ENCODE measurements around the gene LPO. TPM values are rescaled to one million over a fixed set of nuclear protein-coding genes. Genes with fewer than 3 reads are reported as not detected.

Gene LPO
- total RNA-seq, result not detected in 2 replicates

GRCh38 chr17:58238147-58238634 lies at the start of gene LPO:
Gene LPO (plus strand): TSS chr17:58238584. CDS start chr17:58242980, 4,396 bp downstream.

GRCh38 chr17:58192612-58193011 lies 45.8 kb upstream of the LPO start, which contains the start of gene EPX:
Gene EPX (plus strand): TSS chr17:58192726. CDS start chr17:58192847, 121 bp downstream.

DNA sequence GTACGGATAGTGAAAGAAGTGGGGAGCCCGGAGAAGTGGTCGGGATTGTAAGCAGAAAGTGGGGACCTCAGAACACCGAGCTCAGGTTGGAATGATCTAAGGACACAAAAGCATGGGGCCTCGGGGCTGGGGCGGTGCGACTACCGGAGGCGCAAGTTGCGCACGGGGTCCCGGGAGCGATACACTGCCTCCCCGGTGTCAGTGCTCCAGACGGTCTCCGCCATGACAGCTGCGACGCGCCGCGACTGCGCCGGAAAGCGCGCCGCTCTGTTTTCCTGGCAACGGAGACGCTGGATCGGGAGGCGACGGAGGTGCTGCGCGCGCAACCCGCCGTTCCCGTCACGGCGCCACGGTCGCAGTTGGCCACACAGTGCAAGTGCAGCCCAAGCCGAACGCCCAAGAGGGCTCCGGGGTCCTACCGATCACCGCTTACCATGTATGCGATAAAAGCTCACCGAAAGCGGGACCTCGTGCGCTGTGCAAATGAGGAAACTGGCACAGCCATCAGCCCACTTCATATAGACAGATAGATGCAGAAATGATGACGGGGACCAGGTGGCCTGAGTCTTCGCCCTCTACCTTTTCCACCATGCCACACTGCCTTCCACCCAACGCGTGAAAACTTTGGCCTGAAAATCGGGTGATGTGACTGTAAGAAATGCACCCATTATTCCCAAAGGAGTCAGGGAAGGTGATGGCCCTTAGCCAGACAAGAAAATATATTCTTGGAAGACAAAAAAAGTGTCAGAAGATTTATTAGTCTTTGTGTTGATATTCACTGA lies 19.2 kb upstream of the LPO start, which contains the start of gene MKS1:
TSS of gene MKS1 (minus strand) at position 249 of the 782 bp plus-strand sequence. CDS start at position 224, 25 bp downstream.

GRCh38 chr17:58280480-58281217 lies 42.3 kb downstream of the LPO start, which contains the start of gene MPO:
Gene MPO (minus strand): TSS chr17:58280935. CDS start chr17:58280758, 177 bp downstream.

Other genes starting within 250 kb of the LPO start
- gene SRSF1, start 231.3 kb upstream of the LPO start, total RNA-seq, result 98.4 and 117 TPM in 2 replicates
- 9.4 and 13.1 TPM in 2 replicates for gene DYNLL2, start 155.2 kb upstream of the LPO start, total RNA-seq
- not detected in 2 replicates for gene OR4D1, start 90.2 kb upstream of the LPO start, total RNA-seq
- gene OR4D2, start 71.6 kb upstream of the LPO start, total RNA-seq, result not detected in 2 replicates
- not detected in 2 replicates for gene EPX, start 45.9 kb upstream of the LPO start, total RNA-seq
- 7.9 and 8.3 TPM in 2 replicates for gene MKS1, start 19.3 kb upstream of the LPO start, total RNA-seq
- 0.06 TPM in 1 of 2 replicates, not detected in the other for gene MPO, start 42.4 kb downstream of the LPO start, total RNA-seq
- gene TSPOAP1, start 90.2 kb downstream of the LPO start, total RNA-seq, result 0.05 and 0.12 TPM in 2 replicates
- 35.4 and 47.3 TPM in 2 replicates for gene SUPT4H1, start 113.6 kb downstream of the LPO start, total RNA-seq
- not detected in 2 replicates for gene RNF43, start 178.9 kb downstream of the LPO start, total RNA-seq
- not detected in 2 replicates for gene HSF5, start 249.8 kb downstream of the LPO start, total RNA-seq